OCI-LY1 (cell line): Measurements from ENCODE around the gene DNAJC11.

Experiments used
- H2AFZ ChIP-seq: fragments of 200-600 bp; sonication (generic), shearing (Covaris generic); 2 replicates; pipeline ENCODE4 v1.6.0; 2014; ENCODE audit warnings: antibody characterized with exemption, mild to moderate bottlenecking, low read length
- H3F3A ChIP-seq: fragments of 200-600 bp; sonication (generic), shearing (Covaris generic); 2 replicates; pipeline ENCODE4 v1.6.0; 2014; ENCODE audit warnings: mild to moderate bottlenecking, antibody characterized with exemption, low read length, moderate library complexity; ENCODE audit not compliant: insufficient read depth
- H3K27ac ChIP-seq: fragments of 200-600 bp; sonication (generic); 2 replicates; pipeline ENCODE4 v1.5.1; 2014; ENCODE audit warnings: low read length, mixed run types, mild to moderate bottlenecking, low read depth; ENCODE audit not compliant: poor library complexity, severe bottlenecking
- H3K27me3 ChIP-seq: fragments of 200-600 bp; sonication (generic); 2 replicates; pipeline ENCODE4 v1.6.0; 2014; ENCODE audit warnings: antibody characterized with exemption, mild to moderate bottlenecking, low read length, moderate library complexity; ENCODE audit not compliant: insufficient read depth
- H3K36me3 ChIP-seq: fragments of 200-600 bp; sonication (generic); 2 replicates; pipeline ENCODE4 v1.6.1; 2014; ENCODE audit warnings: mild to moderate bottlenecking, antibody characterized with exemption, low read length, moderate library complexity, mixed read lengths; ENCODE audit not compliant: insufficient read depth
- H3K4me1 ChIP-seq: fragments of 200-600 bp; sonication (generic); 2 replicates; pipeline ENCODE4 v1.5.1; 2014; ENCODE audit warnings: mild to moderate bottlenecking, low read length, moderate library complexity; ENCODE audit not compliant: insufficient read depth, severe bottlenecking
- H3K4me2 ChIP-seq: fragments of 200-600 bp; sonication (generic), shearing (Covaris generic); 2 replicates; pipeline ENCODE4 v1.6.1; 2014; ENCODE audit warnings: low read length
- H3K4me3 ChIP-seq: fragments of 200-600 bp; sonication (generic); 2 replicates; pipeline ENCODE4 v1.5.1; 2014; ENCODE audit warnings: low read length, low read depth, mild to moderate bottlenecking, mixed read lengths; ENCODE audit not compliant: poor library complexity, severe bottlenecking
- H3K79me2 ChIP-seq: fragments of 200-600 bp; shearing (Covaris generic); 2 replicates; pipeline ENCODE4 v1.6.1; 2016; ENCODE audit warnings: mixed run types, low read length, mixed read lengths; ENCODE audit not compliant: insufficient read depth
- H3K9ac ChIP-seq: fragments of 200-600 bp; sonication (generic), shearing (Covaris generic); 2 replicates; pipeline ENCODE4 v1.6.1; 2014; ENCODE audit warnings: mild to moderate bottlenecking, low read length, mixed read lengths
- H3K9me2 ChIP-seq: fragments of 200-600 bp; sonication (generic), shearing (Covaris generic); 2 replicates; pipeline ENCODE4 v1.6.1; 2014; ENCODE audit warnings: low read depth, mild to moderate bottlenecking, low read length, mixed read lengths
- H3K9me3 ChIP-seq: fragments of 200-600 bp; shearing (Covaris generic); 2 replicates; pipeline ENCODE4 v1.6.1; 2014; ENCODE audit warnings: low read length, mixed read lengths
- H4K20me1 ChIP-seq: fragments of 200-600 bp; sonication (generic), shearing (Covaris generic); 2 replicates; pipeline ENCODE4 v1.6.0; 2016; ENCODE audit warnings: mild to moderate bottlenecking, low read length; ENCODE audit not compliant: insufficient read depth
- CTCF ChIP-seq: fragments of 200-600 bp; sonication (generic), shearing (Covaris generic); IDR thresholded peaks from 2 replicates; pipeline ENCODE4 v1.5.1; 2017; ENCODE audit warnings: mild to moderate bottlenecking, antibody characterized with exemption, low read length, moderate library complexity, mixed read lengths
- EZH2 ChIP-seq: fragments of 200-600 bp; sonication (generic), shearing (Covaris generic); IDR thresholded peaks from 2 replicates; pipeline ENCODE4 v1.8.0; 2017; ENCODE audit warnings: borderline replicate concordance, mixed run types, mild to moderate bottlenecking, antibody characterized with exemption, low read length, moderate library complexity, mixed read lengths

Gene DNAJC11

DNA sequence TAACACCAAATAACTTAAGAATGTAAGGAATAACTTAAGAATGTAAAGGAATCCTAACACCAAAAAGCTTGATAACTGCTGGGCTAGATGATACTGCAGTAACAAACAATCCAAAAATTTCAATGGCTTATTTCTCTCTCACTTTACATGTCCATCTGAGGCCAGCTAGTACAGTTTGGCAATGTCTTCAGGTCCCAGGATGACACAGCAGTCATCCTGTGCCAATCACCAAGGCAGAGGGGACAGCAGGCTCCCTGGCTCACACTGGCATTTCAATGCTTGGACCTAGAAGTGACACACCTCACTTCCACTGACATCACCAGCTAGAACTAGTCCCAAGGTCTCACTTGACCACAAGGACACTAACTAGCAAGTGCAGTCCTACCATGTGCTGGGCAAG, 15.3 kb downstream of the DNAJC11 start:
- no peak overlapping the region for H3K4me2 ChIP-seq
- TF ChIP-seq EZH2: no peak
- no peak for TF ChIP-seq CTCF
- H2AFZ ChIP-seq: no peak overlapping the region
- no peaks in the 10 kb centered on the region for H4K20me1 ChIP-seq
- no peak overlapping the region for H3K27ac ChIP-seq
- H3F3A ChIP-seq: no peaks in the 10 kb centered on the region
- no peaks in the 10 kb centered on the region for H3K27me3 ChIP-seq
- peaks cover under 1% of the 10 kb centered on the region; the same call in 1 of the 2 replicates for H3K36me3 ChIP-seq
- no peaks in the 10 kb centered on the region for H3K9me2 ChIP-seq
- no peaks in the 10 kb centered on the region for H3K4me1 ChIP-seq
- no peak overlapping the region for H3K9ac ChIP-seq
- H3K4me3 ChIP-seq: no peak overlapping the region
- H3K9me3 ChIP-seq: no peaks in the 10 kb centered on the region
- peaks cover 25% of the 10 kb centered on the region for H3K79me2 ChIP-seq

- no peak overlapping the region for H3K4me2 ChIP-seq
- no peak overlapping the region for H3K4me3 ChIP-seq
- no peak overlapping the region for H2AFZ ChIP-seq
- no peak overlapping the region for H3K27ac ChIP-seq
- H3K79me2 ChIP-seq: peaks cover 25% of the 10 kb centered on the region
- no peaks in the 10 kb centered on the region for H4K20me1 ChIP-seq
- H3K9ac ChIP-seq: no peak overlapping the region
- H3K36me3 ChIP-seq: peaks cover 8% of the 10 kb centered on the region; the same call in 1 of the 2 replicates
- H3K4me1 ChIP-seq: no peaks in the 10 kb centered on the region
- no peaks in the 10 kb centered on the region for H3K27me3 ChIP-seq
- no peaks in the 10 kb centered on the region for H3F3A ChIP-seq
- TF ChIP-seq CTCF: no peak
- TF ChIP-seq EZH2: no peak
- no peaks in the 10 kb centered on the region for H3K9me3 ChIP-seq
- H3K9me2 ChIP-seq: no peaks in the 10 kb centered on the region
Observed at GRCh38 chr1:6685381-6685780, 16.2 kb downstream of the DNAJC11 start.

DNA sequence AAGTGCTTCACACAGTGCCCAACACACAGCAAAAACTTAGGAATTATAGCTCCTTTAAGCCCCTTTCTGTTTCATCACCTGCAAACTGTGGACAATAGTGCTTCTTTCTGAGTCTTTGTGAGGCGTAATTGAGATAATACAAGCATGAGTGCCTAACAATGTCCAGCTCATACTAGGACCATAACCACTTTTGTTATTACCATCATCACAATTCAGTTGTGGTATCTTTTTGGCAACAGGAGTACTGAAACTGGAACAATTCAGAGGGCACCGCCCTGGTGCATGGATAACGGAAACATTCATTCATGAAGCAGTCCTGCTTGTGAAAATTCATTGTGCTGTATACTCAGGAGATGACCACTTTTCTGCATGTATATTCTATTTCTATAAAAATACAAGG, 18.2 kb downstream of the DNAJC11 start:
- H2AFZ ChIP-seq: no peak overlapping the region
- no peak overlapping the region for H3K27ac ChIP-seq
- no peak overlapping the region for H3K4me2 ChIP-seq
- peaks cover 25% of the 10 kb centered on the region for H3K36me3 ChIP-seq
- no peak overlapping the region for H3K9ac ChIP-seq
- no peaks in the 10 kb centered on the region for H3K4me1 ChIP-seq
- H3K79me2 ChIP-seq: peaks cover 24% of the 10 kb centered on the region
- no peaks in the 10 kb centered on the region for H3K27me3 ChIP-seq
- no peak overlapping the region for H3K4me3 ChIP-seq
- no peaks in the 10 kb centered on the region for H3K9me3 ChIP-seq
- TF ChIP-seq CTCF: no peak
- no peak for TF ChIP-seq EZH2
- H3K9me2 ChIP-seq: no peaks in the 10 kb centered on the region
- no peaks in the 10 kb centered on the region for H3F3A ChIP-seq
- H4K20me1 ChIP-seq: no peaks in the 10 kb centered on the region
